Measurements from ENCODE around the gene KLHDC7A. TPM values are rescaled to one million over a fixed set of nuclear protein-coding genes. Genes with fewer than 3 reads are reported as not detected.

KLHDC7A gene
- total and polyA plus RNA-seq, 7 experiments from 2014 or later: 0.08 to 0.15 TPM; not detected in 5

- no peak for ATAC-seq
- H3K9me3 Mint-ChIP-seq: peaks cover 4 to 46% (median 22%) of the 10 kb centered on the region in 11 donors
- no peak overlapping the region for H3K27ac ChIP-seq (ENCODE audit: low read depth, low read length)
- H3K4me3 ChIP-seq (ENCODE audit: low read length): no peak overlapping the region
- no peak for DNase-seq
- no peak overlapping the region for H3K27ac Mint-ChIP-seq
- peaks cover 2 to 36% (median 31%) of the 10 kb centered on the region in 5 donors for H3K27me3 Mint-ChIP-seq
- intact Hi-C loops (cut with micrococcal nuclease): no loop called here
- peaks cover 0 to 4% (median 0%) of the 10 kb centered on the region in 5 donors for H3K36me3 Mint-ChIP-seq
- no peaks in the 10 kb centered on the region for H3K36me3 ChIP-seq (ENCODE audit: control insufficient read depth in 2 of 3, insufficient read depth in 3 of 3, low read length in 3 of 3)
- CTCF ChIA-PET: no interaction called here
- H3K4me1 Mint-ChIP-seq: no peaks in the 10 kb centered on the region
- POLR2A ChIA-PET: no interaction called here
- H3K9me3 ChIP-seq (ENCODE audit: control insufficient read depth in 2 of 3, low read length in 3 of 3): no peaks in the 10 kb centered on the region
- no peaks in the 10 kb centered on the region for H3K4me1 ChIP-seq (ENCODE audit: control insufficient read depth in 2 of 2, insufficient read depth in 2 of 2, low read length in 2 of 2)
- no peaks in the 10 kb centered on the region for H3K27me3 ChIP-seq (ENCODE audit: control insufficient read depth in 2 of 2, insufficient read depth in 2 of 2, low read length in 2 of 2)
- no peak overlapping the region for H3K4me3 Mint-ChIP-seq
Measured at GRCh38 chr1:18504609-18505008, 23.9 kb downstream of the KLHDC7A start.

GRCh38 chr1:18505666-18506065 is 24.9 kb downstream of the KLHDC7A start:
- Histone ChIP-seq H3K27me3 (ENCODE audit: control insufficient read depth in 2 of 2, insufficient read depth in 2 of 2, low read length in 2 of 2) (no peaks in the 10 kb centered on the region), H3K27ac (ENCODE audit: low read depth, low read length) (no peak overlapping the region), H3K9me3 (ENCODE audit: control insufficient read depth in 2 of 3, low read length in 3 of 3) (no peaks in the 10 kb centered on the region), H3K36me3 (ENCODE audit: control insufficient read depth in 2 of 3, insufficient read depth in 3 of 3, low read length in 3 of 3) (no peaks in the 10 kb centered on the region), H3K4me1 (ENCODE audit: control insufficient read depth in 2 of 2, insufficient read depth in 2 of 2, low read length in 2 of 2) (no peaks in the 10 kb centered on the region), H3K4me3 (ENCODE audit: low read length) (no peak overlapping the region)
- ChIA-PET CTCF (no interaction called here), POLR2A (no interaction called here)
- intact Hi-C loops (cut with micrococcal nuclease): no loop called here
- ATAC-seq: no peak
- Mint-ChIP-seq H3K4me1 (no peaks in the 10 kb centered on the region), H3K27ac (no peak overlapping the region), H3K27me3 (peaks cover 2 to 31% (median 20%) of the 10 kb centered on the region in 5 donors), H3K4me3 (no peak overlapping the region), H3K9me3 (peaks cover 4 to 50% (median 22%) of the 10 kb centered on the region in 11 donors), H3K36me3 (peaks cover 0 to 4% (median 0%) of the 10 kb centered on the region in 5 donors)
- DNase-seq: no peak

GRCh38 chr1:18508084-18508483 is 27.4 kb downstream of the KLHDC7A start:
- H3K27me3 ChIP-seq (ENCODE audit: control insufficient read depth in 2 of 2, insufficient read depth in 2 of 2, low read length in 2 of 2): no peaks in the 10 kb centered on the region
- no peaks in the 10 kb centered on the region for H3K36me3 ChIP-seq (ENCODE audit: control insufficient read depth in 2 of 3, insufficient read depth in 3 of 3, low read length in 3 of 3)
- ChIA-PET POLR2A (no interaction called here), CTCF (no interaction called here)
- H3K4me3 Mint-ChIP-seq: no peak overlapping the region
- peaks cover 4 to 59% (median 22%) of the 10 kb centered on the region in 11 donors for H3K9me3 Mint-ChIP-seq
- H3K4me1 Mint-ChIP-seq: no peaks in the 10 kb centered on the region
- intact Hi-C loops (cut with micrococcal nuclease): no loop called here
- H3K9me3 ChIP-seq (ENCODE audit: control insufficient read depth in 2 of 3, low read length in 3 of 3): no peaks in the 10 kb centered on the region
- H3K36me3 Mint-ChIP-seq: peaks cover 0 to 4% (median 0%) of the 10 kb centered on the region in 5 donors
- DNase-seq: no peak
- H3K27ac ChIP-seq (ENCODE audit: low read depth, low read length): no peak overlapping the region
- no peak overlapping the region for H3K27ac Mint-ChIP-seq
- H3K27me3 Mint-ChIP-seq: peaks cover 2 to 32% (median 24%) of the 10 kb centered on the region in 5 donors
- no peaks in the 10 kb centered on the region for H3K4me1 ChIP-seq (ENCODE audit: control insufficient read depth in 2 of 2, insufficient read depth in 2 of 2, low read length in 2 of 2)
- no peak for ATAC-seq
- no peak overlapping the region for H3K4me3 ChIP-seq (ENCODE audit: low read length)

GRCh38 chr1:18511149-18511873 is 30.6 kb downstream of the KLHDC7A start:
- no peak overlapping the region for H3K27ac Mint-ChIP-seq
- H3K27me3 Mint-ChIP-seq: peaks cover 2 to 37% (median 20%) of the 10 kb centered on the region in 5 donors
- ATAC-seq: no peak
- ChIA-PET POLR2A (no interaction called here), CTCF (no interaction called here)
- Histone ChIP-seq H3K9me3 (ENCODE audit: control insufficient read depth in 2 of 3, low read length in 3 of 3) (peaks cover 0 to 9% (median 0%) of the 10 kb centered on the region in 3 experiments), H3K4me3 (ENCODE audit: low read length) (no peak overlapping the region), H3K36me3 (ENCODE audit: control insufficient read depth in 2 of 3, insufficient read depth in 3 of 3, low read length in 3 of 3) (no peaks in the 10 kb centered on the region), H3K27ac (ENCODE audit: low read depth, low read length) (no peak overlapping the region), H3K27me3 (ENCODE audit: control insufficient read depth in 2 of 2, insufficient read depth in 2 of 2, low read length in 2 of 2) (no peaks in the 10 kb centered on the region), H3K4me1 (ENCODE audit: control insufficient read depth in 2 of 2, insufficient read depth in 2 of 2, low read length in 2 of 2) (no peaks in the 10 kb centered on the region)
- no peak for DNase-seq
- intact Hi-C loops (cut with micrococcal nuclease): no loop called here
- no peak overlapping the region for H3K4me3 Mint-ChIP-seq
- no peaks in the 10 kb centered on the region for H3K4me1 Mint-ChIP-seq
- H3K9me3 Mint-ChIP-seq: peaks cover 3 to 69% (median 28%) of the 10 kb centered on the region in 11 donors
- peaks cover 0 to 8% (median 3%) of the 10 kb centered on the region in 5 donors for H3K36me3 Mint-ChIP-seq

GRCh38 chr1:18511874-18512150 is 31.1 kb downstream of the KLHDC7A start:
- Mint-ChIP-seq H3K27ac (no peak overlapping the region), H3K9me3 (peaks cover 3 to 68% (median 25%) of the 10 kb centered on the region in 11 donors), H3K27me3 (peaks cover 2 to 35% (median 20%) of the 10 kb centered on the region in 5 donors), H3K4me1 (no peaks in the 10 kb centered on the region), H3K4me3 (no peak overlapping the region), H3K36me3 (peaks cover 0 to 8% (median 3%) of the 10 kb centered on the region in 5 donors)
- Histone ChIP-seq H3K36me3 (ENCODE audit: control insufficient read depth in 2 of 3, insufficient read depth in 3 of 3, low read length in 3 of 3) (no peaks in the 10 kb centered on the region), H3K4me3 (ENCODE audit: low read length) (no peak overlapping the region), H3K27me3 (ENCODE audit: control insufficient read depth in 2 of 2, insufficient read depth in 2 of 2, low read length in 2 of 2) (no peaks in the 10 kb centered on the region), H3K9me3 (ENCODE audit: control insufficient read depth in 2 of 3, low read length in 3 of 3) (peaks cover 0 to 13% (median 0%) of the 10 kb centered on the region in 3 experiments), H3K27ac (ENCODE audit: low read depth, low read length) (no peak overlapping the region), H3K4me1 (ENCODE audit: control insufficient read depth in 2 of 2, insufficient read depth in 2 of 2, low read length in 2 of 2) (no peaks in the 10 kb centered on the region)
- ChIA-PET CTCF (no interaction called here), POLR2A (no interaction called here)
- ATAC-seq: no peak
- no peak for DNase-seq
- intact Hi-C loops (cut with micrococcal nuclease): no loop called here

- Mint-ChIP-seq H3K4me1 (no peaks in the 10 kb centered on the region), H3K27ac (no peak overlapping the region), H3K27me3 (peaks cover 2 to 31% (median 20%) of the 10 kb centered on the region in 5 donors), H3K9me3 (peaks cover 3 to 65% (median 18%) of the 10 kb centered on the region in 11 donors), H3K36me3 (peaks cover 0 to 7% (median 3%) of the 10 kb centered on the region in 5 donors), H3K4me3 (peak overlapping the region in 1 of 10 donors; percentile 11)
- peaks cover 0 to 13% (median 0%) of the 10 kb centered on the region in 3 experiments for H3K9me3 ChIP-seq (ENCODE audit: control insufficient read depth in 2 of 3, low read length in 3 of 3)
- no peaks in the 10 kb centered on the region for H3K27me3 ChIP-seq (ENCODE audit: control insufficient read depth in 2 of 2, insufficient read depth in 2 of 2, low read length in 2 of 2)
- no peak overlapping the region for H3K27ac ChIP-seq (ENCODE audit: low read depth, low read length)
- intact Hi-C loops (cut with micrococcal nuclease): no loop called here
- DNase-seq (no peak), ATAC-seq (no peak)
- ChIA-PET CTCF (interaction anchor here (0.6 kb wide), 1 partner anchor 1019 kb away, joined by 3 read pairs; no protein-coding TSS in a partner anchor), POLR2A (no interaction called here)
- no peak overlapping the region for H3K4me3 ChIP-seq (ENCODE audit: low read length)
- no peaks in the 10 kb centered on the region for H3K4me1 ChIP-seq (ENCODE audit: control insufficient read depth in 2 of 2, insufficient read depth in 2 of 2, low read length in 2 of 2)
- no peaks in the 10 kb centered on the region for H3K36me3 ChIP-seq (ENCODE audit: control insufficient read depth in 2 of 3, insufficient read depth in 3 of 3, low read length in 3 of 3)
Measured at GRCh38 chr1:18512883-18513282, 32.2 kb downstream of the KLHDC7A start.

GRCh38 chr1:18513995-18514394 is 33.3 kb downstream of the KLHDC7A start:
- Mint-ChIP-seq H3K36me3 (peaks cover 0 to 9% (median 3%) of the 10 kb centered on the region in 5 donors), H3K9me3 (peaks cover 3 to 59% (median 21%) of the 10 kb centered on the region in 11 donors), H3K27ac (no peak overlapping the region), H3K27me3 (peaks cover 0 to 34% (median 23%) of the 10 kb centered on the region in 5 donors), H3K4me3 (no peak overlapping the region), H3K4me1 (no peaks in the 10 kb centered on the region)
- ATAC-seq (no peak), DNase-seq (no peak)
- peaks cover 0 to 13% (median 0%) of the 10 kb centered on the region in 3 experiments for H3K9me3 ChIP-seq (ENCODE audit: control insufficient read depth in 2 of 3, low read length in 3 of 3)
- no peaks in the 10 kb centered on the region for H3K27me3 ChIP-seq (ENCODE audit: control insufficient read depth in 2 of 2, insufficient read depth in 2 of 2, low read length in 2 of 2)
- H3K4me1 ChIP-seq (ENCODE audit: control insufficient read depth in 2 of 2, insufficient read depth in 2 of 2, low read length in 2 of 2): no peaks in the 10 kb centered on the region
- CTCF ChIA-PET: no interaction called here
- intact Hi-C loops (cut with micrococcal nuclease): no loop called here
- H3K4me3 ChIP-seq (ENCODE audit: low read length): no peak overlapping the region
- no peak overlapping the region for H3K27ac ChIP-seq (ENCODE audit: low read depth, low read length)
- no peaks in the 10 kb centered on the region for H3K36me3 ChIP-seq (ENCODE audit: control insufficient read depth in 2 of 3, insufficient read depth in 3 of 3, low read length in 3 of 3)
- POLR2A ChIA-PET: no interaction called here
